H1 (cell line): ENCODE results near the gene MYBPH. TPM values are rescaled to one million over a fixed set of nuclear protein-coding genes. Genes with fewer than 3 reads are reported as not detected.

ENCODE experiments used
- MAFK ChIP-seq: IDR thresholded peaks from 2 replicates; pipeline ENCODE4 v1.6.1; 2012; ENCODE audit warnings: low read depth, mild to moderate bottlenecking, improper control_type of control experiment, low read length
- POLR2AphosphoS5 ChIP-seq: IDR thresholded peaks from 2 replicates; pipeline ENCODE4 v1.6.1; 2011; ENCODE audit warnings: low read depth, low read length
- POU5F1 ChIP-seq: IDR thresholded peaks from 2 replicates; pipeline ENCODE4 v1.6.1; 2011; ENCODE audit warnings: low read depth, mild to moderate bottlenecking, low read length, moderate library complexity
- RFX5 ChIP-seq: IDR thresholded peaks from 2 replicates; pipeline ENCODE4 v1.6.1; 2011; ENCODE audit warnings: low read depth, low read length, improper control_type of control experiment, borderline replicate concordance
- TEAD4 ChIP-seq: IDR thresholded peaks from 2 replicates; pipeline ENCODE4 v1.6.1; 2012; ENCODE audit warnings: low read depth, low read length, inconsistent platforms, mixed read lengths
- polyA plus RNA-seq, 7 experiments: library from polyadenylated mRNA; depleted of rRNA in 3 of 7; stranded (reverse) in 5 of 7; unstranded in 2 of 7; fragments of >200 nt in 5 of 7; fragments of 200-250 nt in 2 of 7; gene quantifications; 1 replicate in 5 of 7; 2 replicates in 1 of 7; 4 replicates in 1 of 7; pipeline versions ENCODE4 v1.2.1 to v1.2.3, GENCODE V29; 2011 to 2013; ENCODE audit warnings: missing spikeins in 2 of 7, mixed read lengths in 2 of 7
- total RNA-seq: library from RNA; stranded (reverse); fragmentation: NEBNext Ultra II Directional; extraction: Animal tissue kit (Norgen Biotek cat#: 25700); gene quantifications from 2 replicates; pipeline ENCODE4 v1.2.1, GENCODE V29; 2021
- TF ChIP-seq, protein P1 (sequence below): fragments of 300-600 bp; sonication (generic); IDR thresholded peaks from 2 replicates; pipeline ENCODE4 v1.7.1; 2012; ENCODE audit warnings: low read length, moderate library complexity, mild to moderate bottlenecking, inconsistent platforms; ENCODE audit not compliant: insufficient replicate concordance
- TF ChIP-seq, protein P2 (sequence below), 3 experiments: IDR thresholded peaks; 1 replicate in 2 of 3; 2 replicates in 1 of 3; pipeline versions ENCODE4 v1.5.1 to v1.6.1; 2011; ENCODE audit warnings: low read length in 3 of 3, mild to moderate bottlenecking in 3 of 3, inconsistent platforms in 2 of 3, low read depth in 1 of 3, moderate library complexity in 1 of 3; ENCODE audit not compliant: insufficient read depth in 1 of 3; ENCODE audit errors: control extremely low read depth in 1 of 3
- TF ChIP-seq, protein P3 (sequence below): IDR thresholded peaks from 2 replicates; pipeline ENCODE4 v1.6.1; 2012; ENCODE audit warnings: inconsistent platforms

The MYBPH gene
- total and polyA plus RNA-seq, 2 of the 8 experiments (the other 6 are each of a cell fraction or from before 2014, with no cell fraction given) = not detected

DNA sequence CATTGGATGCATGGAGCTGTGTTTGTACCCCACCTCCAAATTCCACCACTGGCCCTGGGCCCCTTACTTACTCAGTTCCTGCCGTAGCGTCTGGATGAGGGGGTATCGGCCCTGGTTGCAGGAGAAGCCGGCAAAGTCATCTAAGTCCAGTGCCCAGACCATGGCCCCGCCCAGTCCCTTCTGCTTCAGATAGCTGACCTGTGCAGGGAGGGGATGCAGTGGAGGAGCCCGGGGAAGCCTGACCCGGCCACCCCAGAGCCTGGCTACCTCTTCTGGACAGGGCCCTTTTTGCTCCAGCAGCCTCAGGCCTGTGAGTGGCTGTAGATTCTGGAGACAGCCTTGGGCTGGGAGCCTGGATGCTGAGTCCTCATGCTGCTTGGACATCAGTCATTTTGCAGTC lies 42.0 kb upstream of the MYBPH start (continued):
- TF ChIP-seq, protein P1, sequence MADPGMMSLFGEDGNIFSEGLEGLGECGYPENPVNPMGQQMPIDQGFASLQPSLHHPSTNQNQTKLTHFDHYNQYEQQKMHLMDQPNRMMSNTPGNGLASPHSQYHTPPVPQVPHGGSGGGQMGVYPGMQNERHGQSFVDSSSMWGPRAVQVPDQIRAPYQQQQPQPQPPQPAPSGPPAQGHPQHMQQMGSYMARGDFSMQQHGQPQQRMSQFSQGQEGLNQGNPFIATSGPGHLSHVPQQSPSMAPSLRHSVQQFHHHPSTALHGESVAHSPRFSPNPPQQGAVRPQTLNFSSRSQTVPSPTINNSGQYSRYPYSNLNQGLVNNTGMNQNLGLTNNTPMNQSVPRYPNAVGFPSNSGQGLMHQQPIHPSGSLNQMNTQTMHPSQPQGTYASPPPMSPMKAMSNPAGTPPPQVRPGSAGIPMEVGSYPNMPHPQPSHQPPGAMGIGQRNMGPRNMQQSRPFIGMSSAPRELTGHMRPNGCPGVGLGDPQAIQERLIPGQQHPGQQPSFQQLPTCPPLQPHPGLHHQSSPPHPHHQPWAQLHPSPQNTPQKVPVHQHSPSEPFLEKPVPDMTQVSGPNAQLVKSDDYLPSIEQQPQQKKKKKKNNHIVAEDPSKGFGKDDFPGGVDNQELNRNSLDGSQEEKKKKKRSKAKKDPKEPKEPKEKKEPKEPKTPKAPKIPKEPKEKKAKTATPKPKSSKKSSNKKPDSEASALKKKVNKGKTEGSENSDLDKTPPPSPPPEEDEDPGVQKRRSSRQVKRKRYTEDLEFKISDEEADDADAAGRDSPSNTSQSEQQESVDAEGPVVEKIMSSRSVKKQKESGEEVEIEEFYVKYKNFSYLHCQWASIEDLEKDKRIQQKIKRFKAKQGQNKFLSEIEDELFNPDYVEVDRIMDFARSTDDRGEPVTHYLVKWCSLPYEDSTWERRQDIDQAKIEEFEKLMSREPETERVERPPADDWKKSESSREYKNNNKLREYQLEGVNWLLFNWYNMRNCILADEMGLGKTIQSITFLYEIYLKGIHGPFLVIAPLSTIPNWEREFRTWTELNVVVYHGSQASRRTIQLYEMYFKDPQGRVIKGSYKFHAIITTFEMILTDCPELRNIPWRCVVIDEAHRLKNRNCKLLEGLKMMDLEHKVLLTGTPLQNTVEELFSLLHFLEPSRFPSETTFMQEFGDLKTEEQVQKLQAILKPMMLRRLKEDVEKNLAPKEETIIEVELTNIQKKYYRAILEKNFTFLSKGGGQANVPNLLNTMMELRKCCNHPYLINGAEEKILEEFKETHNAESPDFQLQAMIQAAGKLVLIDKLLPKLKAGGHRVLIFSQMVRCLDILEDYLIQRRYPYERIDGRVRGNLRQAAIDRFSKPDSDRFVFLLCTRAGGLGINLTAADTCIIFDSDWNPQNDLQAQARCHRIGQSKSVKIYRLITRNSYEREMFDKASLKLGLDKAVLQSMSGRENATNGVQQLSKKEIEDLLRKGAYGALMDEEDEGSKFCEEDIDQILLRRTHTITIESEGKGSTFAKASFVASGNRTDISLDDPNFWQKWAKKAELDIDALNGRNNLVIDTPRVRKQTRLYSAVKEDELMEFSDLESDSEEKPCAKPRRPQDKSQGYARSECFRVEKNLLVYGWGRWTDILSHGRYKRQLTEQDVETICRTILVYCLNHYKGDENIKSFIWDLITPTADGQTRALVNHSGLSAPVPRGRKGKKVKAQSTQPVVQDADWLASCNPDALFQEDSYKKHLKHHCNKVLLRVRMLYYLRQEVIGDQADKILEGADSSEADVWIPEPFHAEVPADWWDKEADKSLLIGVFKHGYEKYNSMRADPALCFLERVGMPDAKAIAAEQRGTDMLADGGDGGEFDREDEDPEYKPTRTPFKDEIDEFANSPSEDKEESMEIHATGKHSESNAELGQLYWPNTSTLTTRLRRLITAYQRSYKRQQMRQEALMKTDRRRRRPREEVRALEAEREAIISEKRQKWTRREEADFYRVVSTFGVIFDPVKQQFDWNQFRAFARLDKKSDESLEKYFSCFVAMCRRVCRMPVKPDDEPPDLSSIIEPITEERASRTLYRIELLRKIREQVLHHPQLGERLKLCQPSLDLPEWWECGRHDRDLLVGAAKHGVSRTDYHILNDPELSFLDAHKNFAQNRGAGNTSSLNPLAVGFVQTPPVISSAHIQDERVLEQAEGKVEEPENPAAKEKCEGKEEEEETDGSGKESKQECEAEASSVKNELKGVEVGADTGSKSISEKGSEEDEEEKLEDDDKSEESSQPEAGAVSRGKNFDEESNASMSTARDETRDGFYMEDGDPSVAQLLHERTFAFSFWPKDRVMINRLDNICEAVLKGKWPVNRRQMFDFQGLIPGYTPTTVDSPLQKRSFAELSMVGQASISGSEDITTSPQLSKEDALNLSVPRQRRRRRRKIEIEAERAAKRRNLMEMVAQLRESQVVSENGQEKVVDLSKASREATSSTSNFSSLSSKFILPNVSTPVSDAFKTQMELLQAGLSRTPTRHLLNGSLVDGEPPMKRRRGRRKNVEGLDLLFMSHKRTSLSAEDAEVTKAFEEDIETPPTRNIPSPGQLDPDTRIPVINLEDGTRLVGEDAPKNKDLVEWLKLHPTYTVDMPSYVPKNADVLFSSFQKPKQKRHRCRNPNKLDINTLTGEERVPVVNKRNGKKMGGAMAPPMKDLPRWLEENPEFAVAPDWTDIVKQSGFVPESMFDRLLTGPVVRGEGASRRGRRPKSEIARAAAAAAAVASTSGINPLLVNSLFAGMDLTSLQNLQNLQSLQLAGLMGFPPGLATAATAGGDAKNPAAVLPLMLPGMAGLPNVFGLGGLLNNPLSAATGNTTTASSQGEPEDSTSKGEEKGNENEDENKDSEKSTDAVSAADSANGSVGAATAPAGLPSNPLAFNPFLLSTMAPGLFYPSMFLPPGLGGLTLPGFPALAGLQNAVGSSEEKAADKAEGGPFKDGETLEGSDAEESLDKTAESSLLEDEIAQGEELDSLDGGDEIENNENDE = no peak
- no peak for TF ChIP-seq POLR2AphosphoS5
- TF ChIP-seq, protein P2, sequence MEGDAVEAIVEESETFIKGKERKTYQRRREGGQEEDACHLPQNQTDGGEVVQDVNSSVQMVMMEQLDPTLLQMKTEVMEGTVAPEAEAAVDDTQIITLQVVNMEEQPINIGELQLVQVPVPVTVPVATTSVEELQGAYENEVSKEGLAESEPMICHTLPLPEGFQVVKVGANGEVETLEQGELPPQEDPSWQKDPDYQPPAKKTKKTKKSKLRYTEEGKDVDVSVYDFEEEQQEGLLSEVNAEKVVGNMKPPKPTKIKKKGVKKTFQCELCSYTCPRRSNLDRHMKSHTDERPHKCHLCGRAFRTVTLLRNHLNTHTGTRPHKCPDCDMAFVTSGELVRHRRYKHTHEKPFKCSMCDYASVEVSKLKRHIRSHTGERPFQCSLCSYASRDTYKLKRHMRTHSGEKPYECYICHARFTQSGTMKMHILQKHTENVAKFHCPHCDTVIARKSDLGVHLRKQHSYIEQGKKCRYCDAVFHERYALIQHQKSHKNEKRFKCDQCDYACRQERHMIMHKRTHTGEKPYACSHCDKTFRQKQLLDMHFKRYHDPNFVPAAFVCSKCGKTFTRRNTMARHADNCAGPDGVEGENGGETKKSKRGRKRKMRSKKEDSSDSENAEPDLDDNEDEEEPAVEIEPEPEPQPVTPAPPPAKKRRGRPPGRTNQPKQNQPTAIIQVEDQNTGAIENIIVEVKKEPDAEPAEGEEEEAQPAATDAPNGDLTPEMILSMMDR (IDR thresholded peaks at IDR 0.05; ENCODE audit: control extremely low read depth in 1 of 3, insufficient read depth in 1 of 3, low read depth in 1 of 3, low read length in 3 of 3) = no peak
- TF ChIP-seq, protein P3, sequence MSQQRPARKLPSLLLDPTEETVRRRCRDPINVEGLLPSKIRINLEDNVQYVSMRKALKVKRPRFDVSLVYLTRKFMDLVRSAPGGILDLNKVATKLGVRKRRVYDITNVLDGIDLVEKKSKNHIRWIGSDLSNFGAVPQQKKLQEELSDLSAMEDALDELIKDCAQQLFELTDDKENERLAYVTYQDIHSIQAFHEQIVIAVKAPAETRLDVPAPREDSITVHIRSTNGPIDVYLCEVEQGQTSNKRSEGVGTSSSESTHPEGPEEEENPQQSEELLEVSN = no peak
- TF ChIP-seq MAFK = no peak
- TF ChIP-seq RFX5 = no peak
- TF ChIP-seq TEAD4 = no peak
- no peak for TF ChIP-seq POU5F1
